Measurements from ENCODE around the gene BCL6B.

DNA sequence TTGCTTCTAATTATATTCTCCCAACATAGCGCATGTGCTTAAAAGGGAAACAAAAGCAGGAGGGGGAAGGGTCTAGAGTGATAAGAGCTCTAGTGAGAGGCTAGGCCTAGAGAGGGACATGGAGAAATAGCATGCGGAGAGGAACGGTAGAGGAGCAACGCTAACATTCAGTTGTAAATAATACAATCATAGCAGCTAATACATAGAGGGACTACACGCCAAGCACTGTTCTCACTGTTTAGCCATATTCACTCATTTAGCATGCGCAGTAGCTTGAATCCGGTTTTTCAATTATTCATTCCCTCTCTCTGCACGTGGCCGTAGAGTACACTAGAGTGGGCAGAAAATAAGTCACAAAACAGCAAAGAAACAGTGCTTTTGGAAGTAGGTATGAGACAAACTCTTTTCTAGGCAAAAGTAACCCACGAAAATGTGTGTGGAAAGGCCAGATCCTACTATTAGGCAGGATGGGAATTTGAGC is 28.7 kb upstream of the BCL6B start:
- TF ChIP-seq, protein P1, sequence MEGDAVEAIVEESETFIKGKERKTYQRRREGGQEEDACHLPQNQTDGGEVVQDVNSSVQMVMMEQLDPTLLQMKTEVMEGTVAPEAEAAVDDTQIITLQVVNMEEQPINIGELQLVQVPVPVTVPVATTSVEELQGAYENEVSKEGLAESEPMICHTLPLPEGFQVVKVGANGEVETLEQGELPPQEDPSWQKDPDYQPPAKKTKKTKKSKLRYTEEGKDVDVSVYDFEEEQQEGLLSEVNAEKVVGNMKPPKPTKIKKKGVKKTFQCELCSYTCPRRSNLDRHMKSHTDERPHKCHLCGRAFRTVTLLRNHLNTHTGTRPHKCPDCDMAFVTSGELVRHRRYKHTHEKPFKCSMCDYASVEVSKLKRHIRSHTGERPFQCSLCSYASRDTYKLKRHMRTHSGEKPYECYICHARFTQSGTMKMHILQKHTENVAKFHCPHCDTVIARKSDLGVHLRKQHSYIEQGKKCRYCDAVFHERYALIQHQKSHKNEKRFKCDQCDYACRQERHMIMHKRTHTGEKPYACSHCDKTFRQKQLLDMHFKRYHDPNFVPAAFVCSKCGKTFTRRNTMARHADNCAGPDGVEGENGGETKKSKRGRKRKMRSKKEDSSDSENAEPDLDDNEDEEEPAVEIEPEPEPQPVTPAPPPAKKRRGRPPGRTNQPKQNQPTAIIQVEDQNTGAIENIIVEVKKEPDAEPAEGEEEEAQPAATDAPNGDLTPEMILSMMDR (IDR thresholded peaks at IDR 0.05; ENCODE audit: insufficient read depth, low read length, poor library complexity, severe bottlenecking): no peak
- no peak for TF ChIP-seq EZH2phosphoT487 (conservative IDR thresholded peaks at IDR 0.05; ENCODE audit: low read length)
